Choroid plexus epithelial cell (primary cell): Measurements from ENCODE around the gene DMAC2.

ENCODE experiments used
- DNase-seq: peaks from one replicate; pipeline ENCODE4 v3.0.0-alpha.2; 2010; ENCODE audit warnings: low read depth
- H3K4me3 ChIP-seq: 2 replicates; pipeline ENCODE4 v1.5.1; 2011; ENCODE audit warnings: low read depth, mild to moderate bottlenecking, control low read depth, low read length, moderate library complexity
- CTCF ChIP-seq: conservative IDR thresholded peaks from 2 replicates; pipeline ENCODE4 v1.5.1; 2011; ENCODE audit warnings: low read depth, mild to moderate bottlenecking, control low read depth, inconsistent platforms, low read length, moderate library complexity

Gene DMAC2

DNA sequence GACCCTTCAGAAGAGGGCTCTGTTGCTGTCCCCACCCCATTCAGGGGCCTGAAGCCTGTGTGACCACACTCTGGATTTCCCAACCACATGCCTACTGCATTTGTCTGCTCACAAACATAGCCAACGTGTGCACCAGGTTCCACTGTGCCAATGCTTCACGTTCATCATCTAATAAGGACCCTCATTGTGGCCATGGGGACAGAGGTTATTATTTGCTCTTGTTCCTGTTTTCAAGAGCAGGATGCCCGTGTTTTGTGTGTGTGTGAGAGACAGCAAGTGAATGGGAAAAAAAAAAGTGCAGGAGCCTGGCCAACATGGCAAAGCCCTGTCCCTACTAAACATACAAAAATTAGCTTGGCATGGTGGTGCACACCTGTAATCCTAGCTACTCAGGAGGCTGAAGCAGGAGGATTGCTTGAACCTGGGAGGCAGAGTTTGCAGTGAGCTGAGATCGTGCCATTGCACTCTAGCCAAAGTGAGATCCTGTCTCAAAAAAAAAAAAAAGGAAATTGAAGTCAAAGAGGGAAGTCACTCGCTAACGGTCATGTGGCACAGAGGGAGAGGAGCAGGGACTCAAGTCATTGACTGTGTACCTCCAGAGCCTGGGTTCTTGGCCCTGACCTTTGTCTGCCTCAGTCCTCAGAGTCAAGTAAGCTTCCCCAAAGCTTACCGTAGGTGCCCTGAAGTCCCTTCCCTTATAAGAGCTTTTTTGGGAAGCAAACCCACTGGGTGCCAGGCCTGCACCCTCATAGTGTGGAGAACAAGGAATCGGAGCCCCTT is 19.4 kb downstream of the DMAC2 start:
- DNase-seq, result no peak
- no peak for TF ChIP-seq CTCF
- H3K4me3 ChIP-seq, result no peak overlapping the region

GRCh38 chr19:41416194-41416674 is 23.5 kb downstream of the DMAC2 start:
- H3K4me3 ChIP-seq, result no peak overlapping the region
- no peak for TF ChIP-seq CTCF
- no peak for DNase-seq

DNA sequence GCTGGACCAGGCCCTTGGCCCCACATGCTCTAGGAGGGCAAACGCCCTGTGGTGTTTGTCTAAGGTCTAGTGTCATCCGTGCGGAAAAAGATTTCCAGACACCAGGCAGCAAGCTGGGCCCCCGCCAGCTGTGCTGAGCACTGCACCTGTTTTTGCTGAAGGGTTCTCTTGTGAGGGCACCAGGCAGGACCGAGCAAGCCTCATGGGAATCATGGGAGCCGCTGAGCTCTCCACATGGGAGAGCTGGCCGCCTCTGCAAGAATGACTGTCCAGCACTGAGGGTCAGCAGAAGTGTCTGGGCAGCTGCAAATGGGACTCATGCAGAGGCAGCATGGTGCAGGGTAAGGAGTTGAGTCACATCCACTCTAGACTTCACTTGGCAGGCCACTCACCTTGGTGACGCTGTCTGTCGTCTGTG is 24.5 kb downstream of the DMAC2 start:
- no peak for TF ChIP-seq CTCF
- DNase-seq, result no peak
- H3K4me3 ChIP-seq, result no peak overlapping the region

DNA sequence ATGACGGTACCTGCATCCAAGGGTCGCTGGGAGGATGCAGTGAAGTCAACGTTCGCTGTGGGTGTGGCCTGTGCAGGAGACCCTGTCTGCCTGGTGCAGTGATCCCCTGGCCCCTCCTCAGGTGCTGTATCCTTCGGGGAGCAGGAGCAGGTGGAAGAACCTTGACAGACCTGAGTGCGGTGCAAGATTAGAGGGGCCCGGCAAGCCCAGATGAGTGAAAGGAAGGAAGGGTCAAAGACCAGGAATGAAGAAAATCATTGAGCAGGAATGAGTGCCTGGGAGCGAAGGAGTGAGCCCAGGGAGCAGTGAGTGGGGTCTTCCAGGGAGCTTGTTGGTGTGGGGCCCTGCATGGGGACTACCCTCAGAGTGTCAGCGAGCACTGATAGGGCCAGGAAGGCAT is 25.3 kb downstream of the DMAC2 start:
- no peak for DNase-seq
- no peak overlapping the region for H3K4me3 ChIP-seq
- TF ChIP-seq CTCF, result no peak

DNA sequence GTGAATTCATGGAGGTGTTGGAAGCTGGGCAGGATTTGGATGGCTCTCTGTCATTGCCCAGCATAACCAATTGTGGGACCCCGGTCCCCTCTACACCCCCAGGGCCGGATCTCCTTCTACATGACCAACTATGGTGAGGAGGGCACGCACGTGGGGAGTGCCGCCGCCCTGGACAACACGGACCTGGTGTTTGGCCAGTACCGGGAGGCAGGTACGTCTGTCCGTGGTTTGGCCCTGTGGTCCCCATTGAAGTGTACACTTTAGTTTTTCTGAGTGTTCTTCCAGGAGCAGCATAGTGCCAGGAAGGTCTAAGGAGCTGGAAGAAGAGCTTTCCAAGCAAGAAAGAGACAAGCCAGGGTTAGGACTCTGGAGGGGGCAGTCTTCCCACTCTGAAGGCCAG is 25.8 kb downstream of the DMAC2 start:
- H3K4me3 ChIP-seq, result no peak overlapping the region
- no peak for DNase-seq
- no peak for TF ChIP-seq CTCF

GRCh38 chr19:41412953-41413352 is 26.8 kb downstream of the DMAC2 start:
- H3K4me3 ChIP-seq, result no peak overlapping the region
- no peak for TF ChIP-seq CTCF
- DNase-seq, result no peak

GRCh38 chr19:41411968-41412265 is 27.8 kb downstream of the DMAC2 start:
- no peak for TF ChIP-seq CTCF
- no peak overlapping the region for H3K4me3 ChIP-seq
- DNase-seq, result no peak
